ENCODE results near the gene ANXA4.

Gene ANXA4

GRCh38 chr2:69700381-69700780 is 41.6 kb upstream of the ANXA4 start:
- Histone ChIP-seq H3K27me3 (ENCODE audit: insufficient read depth, poor library complexity, severe bottlenecking) (no peaks in the 10 kb centered on the region), H3K4me3 (replicated peaks; ENCODE audit: insufficient read depth, low read length) (no peak overlapping the region), H3K27ac (replicated peaks) (no peak overlapping the region)
- DNase-seq (ENCODE audit: low read depth in 1 of 2, low spot score in 1 of 2) = no peak
- no peak for TF ChIP-seq POLR2AphosphoS5 (IDR thresholded peaks at IDR 0.05; ENCODE audit: low read depth)
- TF ChIP-seq REST (IDR thresholded peaks at IDR 0.05; ENCODE audit: insufficient replicate concordance, low read depth) = no peak
- no peak for TF ChIP-seq SPI1 (IDR thresholded peaks at IDR 0.05; ENCODE audit: borderline replicate concordance, low read depth)

GRCh38 chr2:69701100-69701945 is 40.6 kb upstream of the ANXA4 start:
- no peak for DNase-seq (ENCODE audit: low read depth in 1 of 2, low spot score in 1 of 2)
- Histone ChIP-seq H3K27ac (replicated peaks) (no peak overlapping the region), H3K27me3 (ENCODE audit: insufficient read depth, poor library complexity, severe bottlenecking) (no peaks in the 10 kb centered on the region), H3K4me3 (replicated peaks; ENCODE audit: insufficient read depth, low read length) (no peak overlapping the region)
- no peak for TF ChIP-seq GABPA (IDR thresholded peaks at IDR 0.05; ENCODE audit: low read depth)
- no peak for TF ChIP-seq POLR2AphosphoS5 (IDR thresholded peaks at IDR 0.05; ENCODE audit: low read depth)
- TF ChIP-seq CTCF (IDR thresholded peaks at IDR 0.05; ENCODE audit: insufficient read depth, low read length) = no peak
- no peak for TF ChIP-seq SPI1 (IDR thresholded peaks at IDR 0.05; ENCODE audit: borderline replicate concordance, low read depth)
- TF ChIP-seq REST (IDR thresholded peaks at IDR 0.05; ENCODE audit: insufficient replicate concordance, low read depth) = no peak

GRCh38 chr2:69703189-69703588 is 38.7 kb upstream of the ANXA4 start:
- no peaks in the 10 kb centered on the region for H3K27me3 ChIP-seq (ENCODE audit: insufficient read depth, poor library complexity, severe bottlenecking)
- no peak overlapping the region for H3K4me3 ChIP-seq (replicated peaks; ENCODE audit: insufficient read depth, low read length)
- H3K27ac ChIP-seq (replicated peaks) = peak overlapping the region; percentile 91
- TF ChIP-seq CTCF (IDR thresholded peaks at IDR 0.05; ENCODE audit: insufficient read depth, low read length) = no peak
- peak; percentile 88 for TF ChIP-seq SPI1 (IDR thresholded peaks at IDR 0.05; ENCODE audit: borderline replicate concordance, low read depth)
- peak in 1 of 2 experiments; percentile 60 for DNase-seq (ENCODE audit: low read depth in 1 of 2, low spot score in 1 of 2)

GRCh38 chr2:69704446-69704845 is 37.5 kb upstream of the ANXA4 start:
- peak overlapping the region; percentile 91 for H3K27ac ChIP-seq (replicated peaks)
- DNase-seq (ENCODE audit: low read depth in 1 of 2, low spot score in 1 of 2) = peak; percentile 35 to 74
- TF ChIP-seq POLR2AphosphoS5 (IDR thresholded peaks at IDR 0.05; ENCODE audit: low read depth) = peak; percentile 60
- no peak for TF ChIP-seq REST (IDR thresholded peaks at IDR 0.05; ENCODE audit: insufficient replicate concordance, low read depth)
- H3K4me3 ChIP-seq (replicated peaks; ENCODE audit: insufficient read depth, low read length) = no peak overlapping the region
- no peaks in the 10 kb centered on the region for H3K27me3 ChIP-seq (ENCODE audit: insufficient read depth, poor library complexity, severe bottlenecking)
